Ascending aorta (tissue), 2 donors: ENCODE data around the gene LARGE2. TPM values are rescaled to one million over a fixed set of nuclear protein-coding genes. Genes with fewer than 3 reads are reported as not detected.

ENCODE experiments used
- DNase-seq, 2 donors: peaks; one replicate each; pipeline ENCODE4 v3.0.0-alpha.2; 2019; ENCODE audit warnings: low spot score in 2 of 2
- H3K27ac ChIP-seq, 2 donors: fragments of 200-600 bp; sonication (generic); one replicate each; pipeline ENCODE4 v1.5.1; 2016 to 2017; ENCODE audit warnings: mild to moderate bottlenecking in 1 of 2
- H3K27me3 ChIP-seq: fragments of 200-600 bp; sonication (generic); one replicate; pipeline ENCODE4 v1.5.1; 2017
- H3K36me3 ChIP-seq, 2 donors: fragments of 200-600 bp; sonication (generic); one replicate each; pipeline ENCODE4 v1.5.1; 2016
- H3K4me1 ChIP-seq, 2 donors: fragments of 200-600 bp; sonication (generic); one replicate each; pipeline ENCODE4 v1.5.1; 2016 to 2017; ENCODE audit warnings: mild to moderate bottlenecking in 1 of 2
- H3K4me3 ChIP-seq, 2 donors: fragments of 200-600 bp; sonication (generic); one replicate each; pipeline ENCODE4 v1.5.1; 2016 to 2017; ENCODE audit warnings: mild to moderate bottlenecking in 1 of 2
- H3K9me3 ChIP-seq, 2 donors: fragments of 200-600 bp; sonication (generic); one replicate each; pipeline ENCODE4 v1.5.1; 2016
- intact Hi-C: fragments of 100-400 bp; cut with DNase I; formaldehyde crosslinking; loops from one replicate; pipeline ENCODE4 v1.15.1; 2023
- total RNA-seq: library from RNA; depleted of rRNA; stranded (reverse); fragments of >200 nt; gene quantifications from one replicate; pipeline ENCODE4 v1.1.0, GENCODE V29; 2016
- TF ChIP-seq, protein P1 (sequence below), 3 experiments: fragments of 200-600 bp in 2 of 3; fragments of 450-650 bp in 1 of 3; sonication (generic) in 2 of 3; IDR thresholded peaks; one replicate each; pipeline ENCODE4 v1.5.1; 2016 to 2019; ENCODE audit warnings: antibody characterized with exemption in 3 of 3, mild to moderate bottlenecking in 1 of 3, moderate library complexity in 1 of 3

Gene LARGE2
- total RNA-seq, 1 donor from 2014 or later = not detected

DNA sequence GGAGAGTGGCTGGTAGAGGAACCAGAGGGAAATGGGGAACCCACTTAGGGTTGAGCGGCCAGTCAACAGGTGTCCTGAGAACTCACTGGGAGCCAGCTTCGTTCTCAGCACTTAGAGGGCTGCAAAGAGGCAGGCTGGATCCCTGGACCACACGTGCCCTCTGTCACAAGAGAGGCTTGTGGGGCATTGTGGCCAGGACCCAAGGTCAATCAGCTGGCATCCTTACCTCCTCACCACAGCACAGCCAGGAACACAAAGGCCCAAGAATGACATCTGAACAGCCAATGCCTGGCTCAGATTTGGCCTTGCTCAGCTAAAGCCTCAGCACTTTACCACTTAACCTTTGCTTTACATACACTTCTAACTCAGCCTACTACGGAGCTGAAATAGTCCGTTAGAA lies 29.6 kb upstream of the LARGE2 start:
- H3K36me3 ChIP-seq = no peaks in the 10 kb centered on the region
- DNase-seq = no peak
- no peak overlapping the region for H3K27ac ChIP-seq
- no peaks in the 10 kb centered on the region for H3K9me3 ChIP-seq
- intact Hi-C loops = no loop called here
- no peak overlapping the region for H3K4me3 ChIP-seq
- no peaks in the 10 kb centered on the region for H3K27me3 ChIP-seq
- TF ChIP-seq, protein P1, sequence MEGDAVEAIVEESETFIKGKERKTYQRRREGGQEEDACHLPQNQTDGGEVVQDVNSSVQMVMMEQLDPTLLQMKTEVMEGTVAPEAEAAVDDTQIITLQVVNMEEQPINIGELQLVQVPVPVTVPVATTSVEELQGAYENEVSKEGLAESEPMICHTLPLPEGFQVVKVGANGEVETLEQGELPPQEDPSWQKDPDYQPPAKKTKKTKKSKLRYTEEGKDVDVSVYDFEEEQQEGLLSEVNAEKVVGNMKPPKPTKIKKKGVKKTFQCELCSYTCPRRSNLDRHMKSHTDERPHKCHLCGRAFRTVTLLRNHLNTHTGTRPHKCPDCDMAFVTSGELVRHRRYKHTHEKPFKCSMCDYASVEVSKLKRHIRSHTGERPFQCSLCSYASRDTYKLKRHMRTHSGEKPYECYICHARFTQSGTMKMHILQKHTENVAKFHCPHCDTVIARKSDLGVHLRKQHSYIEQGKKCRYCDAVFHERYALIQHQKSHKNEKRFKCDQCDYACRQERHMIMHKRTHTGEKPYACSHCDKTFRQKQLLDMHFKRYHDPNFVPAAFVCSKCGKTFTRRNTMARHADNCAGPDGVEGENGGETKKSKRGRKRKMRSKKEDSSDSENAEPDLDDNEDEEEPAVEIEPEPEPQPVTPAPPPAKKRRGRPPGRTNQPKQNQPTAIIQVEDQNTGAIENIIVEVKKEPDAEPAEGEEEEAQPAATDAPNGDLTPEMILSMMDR (IDR thresholded peaks at IDR 0.05) = no peak
- H3K4me1 ChIP-seq = no peaks in the 10 kb centered on the region

GRCh38 chr11:45894555-45895247 lies 27.8 kb upstream of the LARGE2 start:
- H3K27me3 ChIP-seq = no peaks in the 10 kb centered on the region
- H3K4me3 ChIP-seq = no peak overlapping the region
- H3K27ac ChIP-seq = no peak overlapping the region
- H3K4me1 ChIP-seq = peaks cover 0 to 12% of the 10 kb centered on the region in 2 donors
- TF ChIP-seq, protein P1 (IDR thresholded peaks at IDR 0.05) = no peak
- no peaks in the 10 kb centered on the region for H3K9me3 ChIP-seq
- DNase-seq = no peak
- no peaks in the 10 kb centered on the region for H3K36me3 ChIP-seq
- intact Hi-C loops = no loop called here

- H3K9me3 ChIP-seq = no peaks in the 10 kb centered on the region
- H3K36me3 ChIP-seq = no peaks in the 10 kb centered on the region
- intact Hi-C loops = no loop called here
- TF ChIP-seq, protein P1 (IDR thresholded peaks at IDR 0.05) = no peak
- peaks cover 0 to 15% of the 10 kb centered on the region in 2 donors for H3K4me1 ChIP-seq
- no peak overlapping the region for H3K4me3 ChIP-seq
- no peaks in the 10 kb centered on the region for H3K27me3 ChIP-seq
- no peak overlapping the region for H3K27ac ChIP-seq
- no peak for DNase-seq
Measured at GRCh38 chr11:45895553-45896259, 26.8 kb upstream of the LARGE2 start.

GRCh38 chr11:45896422-45896984 lies 26.0 kb upstream of the LARGE2 start:
- Histone ChIP-seq H3K4me1 (peaks cover 0 to 20% of the 10 kb centered on the region in 2 donors), H3K27me3 (no peaks in the 10 kb centered on the region), H3K36me3 (no peaks in the 10 kb centered on the region), H3K27ac (no peak overlapping the region), H3K9me3 (no peaks in the 10 kb centered on the region), H3K4me3 (no peak overlapping the region)
- intact Hi-C loops = no loop called here
- no peak for DNase-seq
- TF ChIP-seq, protein P1 (IDR thresholded peaks at IDR 0.05) = no peak

GRCh38 chr11:45897556-45897955 lies 24.9 kb upstream of the LARGE2 start:
- Histone ChIP-seq H3K36me3 (no peaks in the 10 kb centered on the region), H3K9me3 (no peaks in the 10 kb centered on the region), H3K27me3 (no peaks in the 10 kb centered on the region), H3K4me1 (peaks cover 0 to 20% of the 10 kb centered on the region in 2 donors), H3K27ac (no peak overlapping the region), H3K4me3 (no peak overlapping the region)
- TF ChIP-seq, protein P1 (IDR thresholded peaks at IDR 0.05) = no peak
- intact Hi-C loops = no loop called here
- DNase-seq = no peak
